HL-60 (cell line): ENCODE results near the gene KLK13.

ENCODE experiments used
- CTCF ChIP-seq: IDR thresholded peaks from one replicate; pipeline ENCODE4 v1.5.1; 2011; ENCODE audit warnings: low read length, control low read depth, inconsistent platforms; ENCODE audit not compliant: insufficient read depth
- POLR2AphosphoS5 ChIP-seq: IDR thresholded peaks from 2 replicates; pipeline ENCODE4 v1.6.1; 2012; ENCODE audit warnings: low read depth
- TF ChIP-seq, protein P1 (sequence below): IDR thresholded peaks from 2 replicates; pipeline ENCODE4 v1.6.1; 2012; ENCODE audit warnings: low read depth; ENCODE audit not compliant: insufficient replicate concordance

DNA sequence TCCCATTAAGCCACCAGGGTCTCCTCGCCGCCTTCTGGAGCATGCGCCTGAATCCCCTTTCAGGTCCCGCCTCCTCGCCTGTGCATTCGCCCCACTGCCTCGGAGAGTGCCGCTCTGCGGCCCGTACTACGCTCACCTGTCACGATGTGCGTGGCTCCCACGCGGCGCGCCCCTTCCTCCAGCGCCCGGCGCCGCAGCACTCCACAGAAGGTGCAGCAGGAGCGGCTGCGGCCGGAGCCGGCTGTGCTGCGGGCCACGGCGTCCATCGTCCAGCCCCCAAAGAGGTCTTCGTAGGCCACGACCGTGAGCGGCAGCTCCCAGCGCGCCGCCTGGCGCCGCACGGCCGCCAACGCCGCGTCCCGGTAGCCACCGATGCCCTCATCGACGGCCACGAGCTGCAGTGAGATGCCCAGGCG lies 39.0 kb upstream of the KLK13 start:
- TF ChIP-seq CTCF (no peak), POLR2AphosphoS5 (no peak)
- TF ChIP-seq, protein P1, sequence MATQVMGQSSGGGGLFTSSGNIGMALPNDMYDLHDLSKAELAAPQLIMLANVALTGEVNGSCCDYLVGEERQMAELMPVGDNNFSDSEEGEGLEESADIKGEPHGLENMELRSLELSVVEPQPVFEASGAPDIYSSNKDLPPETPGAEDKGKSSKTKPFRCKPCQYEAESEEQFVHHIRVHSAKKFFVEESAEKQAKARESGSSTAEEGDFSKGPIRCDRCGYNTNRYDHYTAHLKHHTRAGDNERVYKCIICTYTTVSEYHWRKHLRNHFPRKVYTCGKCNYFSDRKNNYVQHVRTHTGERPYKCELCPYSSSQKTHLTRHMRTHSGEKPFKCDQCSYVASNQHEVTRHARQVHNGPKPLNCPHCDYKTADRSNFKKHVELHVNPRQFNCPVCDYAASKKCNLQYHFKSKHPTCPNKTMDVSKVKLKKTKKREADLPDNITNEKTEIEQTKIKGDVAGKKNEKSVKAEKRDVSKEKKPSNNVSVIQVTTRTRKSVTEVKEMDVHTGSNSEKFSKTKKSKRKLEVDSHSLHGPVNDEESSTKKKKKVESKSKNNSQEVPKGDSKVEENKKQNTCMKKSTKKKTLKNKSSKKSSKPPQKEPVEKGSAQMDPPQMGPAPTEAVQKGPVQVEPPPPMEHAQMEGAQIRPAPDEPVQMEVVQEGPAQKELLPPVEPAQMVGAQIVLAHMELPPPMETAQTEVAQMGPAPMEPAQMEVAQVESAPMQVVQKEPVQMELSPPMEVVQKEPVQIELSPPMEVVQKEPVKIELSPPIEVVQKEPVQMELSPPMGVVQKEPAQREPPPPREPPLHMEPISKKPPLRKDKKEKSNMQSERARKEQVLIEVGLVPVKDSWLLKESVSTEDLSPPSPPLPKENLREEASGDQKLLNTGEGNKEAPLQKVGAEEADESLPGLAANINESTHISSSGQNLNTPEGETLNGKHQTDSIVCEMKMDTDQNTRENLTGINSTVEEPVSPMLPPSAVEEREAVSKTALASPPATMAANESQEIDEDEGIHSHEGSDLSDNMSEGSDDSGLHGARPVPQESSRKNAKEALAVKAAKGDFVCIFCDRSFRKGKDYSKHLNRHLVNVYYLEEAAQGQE, result no peak
